ENCODE data around the gene PPP1R27.

The PPP1R27 gene

GRCh38 chr17:81834831-81835267 is at the start of gene PPP1R27:
PPP1R27 (minus strand) TSS chr17:81835050; CDS start chr17:81834953, 97 bp downstream.
- DNase-seq = no peak
- TF ChIP-seq GATA1 (IDR thresholded peaks at IDR 0.05; ENCODE audit: low read depth, low read length) (no peak), POLR2A (IDR thresholded peaks at IDR 0.05; ENCODE audit: low read length) (no peak)

- TF ChIP-seq POLR2A (IDR thresholded peaks at IDR 0.05; ENCODE audit: low read length) (no peak), GATA1 (IDR thresholded peaks at IDR 0.05; ENCODE audit: low read depth, low read length) (no peak)
- no peak for DNase-seq
These were observed 49.7 kb upstream of the PPP1R27 start for GRCh38 chr17:81884520-81884919.

GRCh38 chr17:81879121-81879520 is 44.3 kb upstream of the PPP1R27 start:
- no peak for DNase-seq
- TF ChIP-seq POLR2A (IDR thresholded peaks at IDR 0.05; ENCODE audit: low read length) (no peak), GATA1 (IDR thresholded peaks at IDR 0.05; ENCODE audit: low read depth, low read length) (no peak)

GRCh38 chr17:81878294-81878693 is 43.4 kb upstream of the PPP1R27 start:
- DNase-seq = no peak
- TF ChIP-seq POLR2A (IDR thresholded peaks at IDR 0.05; ENCODE audit: low read length) (no peak), GATA1 (IDR thresholded peaks at IDR 0.05; ENCODE audit: low read depth, low read length) (no peak)

GRCh38 chr17:81877569-81877968 is 42.7 kb upstream of the PPP1R27 start:
- DNase-seq = no peak
- no peak for TF ChIP-seq POLR2A (IDR thresholded peaks at IDR 0.05; ENCODE audit: low read length)

- TF ChIP-seq POLR2A (IDR thresholded peaks at IDR 0.05; ENCODE audit: low read length) = peak; percentile 84
- no peak for TF ChIP-seq GATA1 (IDR thresholded peaks at IDR 0.05; ENCODE audit: low read depth, low read length)
- peak; percentile 94 to 97 for DNase-seq
These were observed 36.8 kb upstream of the PPP1R27 start for GRCh38 chr17:81871387-81872230.

GRCh38 chr17:81870981-81871386 is 36.1 kb upstream of the PPP1R27 start, which contains the start of gene ARHGDIA:
ARHGDIA (minus strand) TSS chr17:81871337; CDS start chr17:81869930, 1,407 bp downstream.
- no peak for TF ChIP-seq GATA1 (IDR thresholded peaks at IDR 0.05; ENCODE audit: low read depth, low read length)
- no peak for TF ChIP-seq POLR2A (IDR thresholded peaks at IDR 0.05; ENCODE audit: low read length)
- DNase-seq = no peak

GRCh38 chr17:81870131-81870980 is 35.5 kb upstream of the PPP1R27 start:
- TF ChIP-seq POLR2A (IDR thresholded peaks at IDR 0.05; ENCODE audit: low read length) (no peak), GATA1 (IDR thresholded peaks at IDR 0.05; ENCODE audit: low read depth, low read length) (no peak)
- DNase-seq = peak; percentile 62 to 74

- peak; percentile 53 to 68 for DNase-seq
- TF ChIP-seq POLR2A (IDR thresholded peaks at IDR 0.05; ENCODE audit: low read length) = no peak
- TF ChIP-seq GATA1 (IDR thresholded peaks at IDR 0.05; ENCODE audit: low read depth, low read length) = no peak
These were observed 34.6 kb upstream of the PPP1R27 start for GRCh38 chr17:81869221-81870130.

- peak in 1 of 2 experiments; percentile 32 for DNase-seq
- TF ChIP-seq GATA1 (IDR thresholded peaks at IDR 0.05; ENCODE audit: low read depth, low read length) = no peak
- TF ChIP-seq POLR2A (IDR thresholded peaks at IDR 0.05; ENCODE audit: low read length) = no peak
These were observed 33.9 kb upstream of the PPP1R27 start for GRCh38 chr17:81868674-81869220.

- DNase-seq = no peak
These were observed 33.3 kb upstream of the PPP1R27 start for GRCh38 chr17:81867991-81868673.

GRCh38 chr17:81867170-81867990 is 32.5 kb upstream of the PPP1R27 start:
- TF ChIP-seq GATA1 (IDR thresholded peaks at IDR 0.05; ENCODE audit: low read depth, low read length) = no peak
- peak; percentile 58 for TF ChIP-seq POLR2A (IDR thresholded peaks at IDR 0.05; ENCODE audit: low read length)
- DNase-seq = no peak

More at GRCh38 chr17:81867991-81868673, 33.3 kb upstream of the PPP1R27 start:
- TF ChIP-seq GATA1 (IDR thresholded peaks at IDR 0.05; ENCODE audit: low read depth, low read length) (no peak), POLR2A (IDR thresholded peaks at IDR 0.05; ENCODE audit: low read length) (no peak)
